IPS-18a (cell line): ENCODE results near the gene TMEM30B.
"Not testable (repeated sequence)": the region's sequence is repeated elsewhere in the genome, so short reads cannot be mapped to it uniquely, and the experiment has no call there.

Experiments
- H3K27ac ChIP-seq: one replicate; pipeline ENCODE4 v1.5.1; 2013; ENCODE audit warnings: low read length
- H3K27me3 ChIP-seq: one replicate; pipeline ENCODE4 v1.6.1; 2013; ENCODE audit warnings: mild to moderate bottlenecking, low read length; ENCODE audit not compliant: control insufficient read depth, insufficient read depth
- H3K36me3 ChIP-seq: one replicate; pipeline ENCODE4 v1.6.1; 2013; ENCODE audit warnings: low read depth, low read length; ENCODE audit not compliant: control insufficient read depth
- H3K4me1 ChIP-seq: one replicate; pipeline ENCODE4 v1.6.1; 2013; ENCODE audit warnings: low read depth, low read length; ENCODE audit not compliant: control insufficient read depth
- H3K4me3 ChIP-seq: one replicate; pipeline ENCODE4 v1.5.1; 2013; ENCODE audit warnings: low read length
- H3K9ac ChIP-seq: one replicate; pipeline ENCODE4 v1.6.1; 2013; ENCODE audit warnings: mild to moderate bottlenecking, low read length, moderate library complexity
- H3K9me3 ChIP-seq: one replicate; pipeline ENCODE4 v1.6.1; 2013; ENCODE audit warnings: low read depth, low read length; ENCODE audit not compliant: control insufficient read depth

TMEM30B gene

DNA sequence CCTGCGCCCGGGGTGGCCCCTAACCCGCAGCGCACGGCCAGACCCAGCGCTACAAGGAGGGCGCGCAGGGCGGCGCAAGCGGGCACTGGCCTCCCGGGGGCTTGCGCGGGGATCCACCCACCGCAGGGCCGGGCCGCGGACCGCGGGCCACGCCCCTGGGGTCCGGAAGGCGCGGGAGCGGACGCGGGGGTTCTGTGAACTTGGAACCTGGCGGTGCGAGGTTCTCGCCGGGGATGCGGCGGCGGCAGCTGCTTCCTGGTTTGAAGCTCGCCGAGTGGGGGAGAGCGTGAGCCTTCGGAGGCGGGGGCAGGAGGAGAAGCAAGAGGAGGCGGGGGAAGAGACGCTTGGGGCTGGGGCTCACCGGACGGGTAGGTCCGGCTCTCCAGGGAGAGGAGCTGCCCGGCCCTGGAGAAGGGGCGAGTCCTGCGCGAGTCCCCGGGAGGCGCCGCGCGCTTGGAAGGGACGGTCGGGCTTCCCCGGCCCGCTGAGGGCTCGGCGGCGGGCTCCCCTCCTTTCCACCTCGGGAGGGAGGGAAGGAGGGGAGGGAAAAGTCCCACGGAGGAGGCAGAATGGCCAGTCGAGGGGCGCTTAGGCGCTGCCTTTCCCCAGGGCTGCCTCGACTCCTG lies 40.4 kb upstream of the TMEM30B start, which contains the start of gene PRKCH:
Gene PRKCH (plus strand): TSS at position 195 of the 626 bp plus-strand sequence. CDS start 523 bp downstream, outside the sequence.
- Histone ChIP-seq H3K4me1 (peaks cover 7% of the 10 kb centered on the region), H3K27ac (no peak within 1 kb of the TSS), H3K27me3 (peaks cover 40% of the 10 kb centered on the region), H3K9ac (peak within 1 kb of the TSS; percentile 7), H3K4me3 (peak within 1 kb of the TSS; percentile 65), H3K36me3 (no peaks in the 10 kb centered on the region), H3K9me3 (no peaks in the 10 kb centered on the region)

DNA sequence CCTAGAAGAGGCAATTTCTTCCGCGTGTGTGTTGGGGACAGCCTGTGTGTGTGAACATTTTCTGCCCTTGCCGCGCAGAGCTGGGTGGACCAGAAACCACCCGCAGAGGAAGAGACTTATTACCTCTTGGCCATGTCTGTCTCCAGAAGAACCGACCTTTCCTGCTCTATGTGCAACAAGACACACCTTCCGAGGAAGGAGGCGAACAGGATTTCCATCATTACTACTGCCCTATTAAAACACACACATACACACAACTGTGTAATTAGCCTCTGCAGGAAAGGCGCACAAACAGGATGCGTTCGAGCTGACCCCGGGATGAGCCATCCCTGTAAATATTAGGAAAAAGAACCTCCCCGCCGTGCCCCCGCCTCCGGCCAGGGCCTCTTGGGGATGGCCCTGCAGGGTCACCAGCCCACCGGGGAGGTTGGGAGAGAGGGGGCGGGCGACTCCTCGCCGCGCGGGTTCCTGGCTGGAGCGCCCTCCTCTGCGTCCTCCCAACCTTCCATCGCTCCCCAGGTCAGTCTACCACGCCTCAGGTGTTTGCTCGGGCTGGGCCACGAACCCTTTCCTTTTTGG lies 39.8 kb upstream of the TMEM30B start:
- Histone ChIP-seq H3K9ac (no peak overlapping the region), H3K4me3 (peak overlapping the region; percentile 65), H3K4me1 (peaks cover 7% of the 10 kb centered on the region), H3K9me3 (no peaks in the 10 kb centered on the region), H3K27ac (no peak overlapping the region), H3K27me3 (peaks cover 40% of the 10 kb centered on the region), H3K36me3 (no peaks in the 10 kb centered on the region)

GRCh38 chr14:61320170-61320569 lies 39.0 kb upstream of the TMEM30B start:
- peaks cover 40% of the 10 kb centered on the region for H3K27me3 ChIP-seq
- H3K4me1 ChIP-seq, H3K9ac ChIP-seq, H3K27ac ChIP-seq, H3K9me3 ChIP-seq, H3K4me3 ChIP-seq, H3K36me3 ChIP-seq: not testable (repeated sequence)

DNA sequence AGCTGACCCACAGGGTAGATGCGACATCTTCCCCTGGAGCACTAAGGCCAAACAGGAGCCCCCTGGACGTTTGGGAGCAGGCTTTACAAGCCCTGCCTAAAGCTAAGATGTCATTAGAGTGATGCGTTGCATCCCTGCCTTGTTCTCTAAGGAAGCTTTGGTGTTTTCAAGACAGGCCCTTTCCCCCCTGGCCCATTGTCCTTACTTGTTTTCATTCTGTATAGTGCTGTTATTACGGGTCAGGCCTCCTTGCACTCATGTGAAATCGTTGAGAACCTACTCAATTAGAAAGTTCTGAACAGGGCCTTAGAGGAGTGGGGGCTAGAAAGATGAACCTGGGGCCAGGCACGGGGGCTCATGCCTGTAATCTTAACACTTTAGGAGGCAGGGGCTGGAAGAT lies 38.6 kb upstream of the TMEM30B start:
- Histone ChIP-seq H3K27ac (no peak overlapping the region), H3K4me3 (no peak overlapping the region), H3K36me3 (no peaks in the 10 kb centered on the region), H3K9me3 (no peaks in the 10 kb centered on the region), H3K27me3 (peaks cover 40% of the 10 kb centered on the region), H3K9ac (no peak overlapping the region), H3K4me1 (peaks cover 7% of the 10 kb centered on the region)

GRCh38 chr14:61319086-61319485 lies 37.9 kb upstream of the TMEM30B start:
- H3K4me1 ChIP-seq = peaks cover 7% of the 10 kb centered on the region
- no peak overlapping the region for H3K4me3 ChIP-seq
- no peaks in the 10 kb centered on the region for H3K36me3 ChIP-seq
- H3K27me3 ChIP-seq = peaks cover 38% of the 10 kb centered on the region
- H3K9me3 ChIP-seq = no peaks in the 10 kb centered on the region
- no peak overlapping the region for H3K9ac ChIP-seq
- H3K27ac ChIP-seq = no peak overlapping the region

DNA sequence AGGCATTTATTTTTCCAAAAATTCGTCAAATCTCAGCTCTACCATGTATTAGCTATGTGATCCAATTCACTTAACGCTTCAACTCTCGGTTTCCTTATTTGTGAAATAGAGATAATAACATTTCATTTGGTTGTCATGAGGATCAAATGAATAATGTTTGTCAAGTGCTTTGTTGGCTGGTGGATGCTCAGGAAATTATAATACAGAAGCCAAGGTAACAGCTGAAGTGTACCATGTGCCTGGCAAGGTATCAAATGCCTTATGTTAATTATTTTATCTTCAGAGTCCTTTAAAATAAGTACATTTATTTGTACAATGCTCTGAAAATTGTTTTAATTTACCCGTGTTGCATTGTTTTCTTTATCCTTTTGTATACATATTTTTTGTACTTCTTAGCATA lies 34.2 kb upstream of the TMEM30B start:
- Histone ChIP-seq H3K4me3 (no peak overlapping the region), H3K27me3 (peaks cover under 1% of the 10 kb centered on the region), H3K9me3 (peaks cover 4% of the 10 kb centered on the region), H3K36me3 (no peaks in the 10 kb centered on the region), H3K4me1 (no peaks in the 10 kb centered on the region), H3K27ac (no peak overlapping the region), H3K9ac (no peak overlapping the region)

GRCh38 chr14:61308701-61309100 lies 27.6 kb upstream of the TMEM30B start:
- H3K27ac ChIP-seq = not testable (repeated sequence)

GRCh38 chr14:61308198-61308597 lies 27.1 kb upstream of the TMEM30B start:
- no peak overlapping the region for H3K9ac ChIP-seq
- H3K4me3 ChIP-seq = no peak overlapping the region
- H3K9me3 ChIP-seq = no peaks in the 10 kb centered on the region
- no peaks in the 10 kb centered on the region for H3K27me3 ChIP-seq
- no peaks in the 10 kb centered on the region for H3K4me1 ChIP-seq
- H3K36me3 ChIP-seq = no peaks in the 10 kb centered on the region
- no peak overlapping the region for H3K27ac ChIP-seq

More at GRCh38 chr14:61308701-61309100, 27.6 kb upstream of the TMEM30B start:
- H3K36me3 ChIP-seq, H3K4me3 ChIP-seq, H3K9me3 ChIP-seq, H3K9ac ChIP-seq, H3K4me1 ChIP-seq, H3K27me3 ChIP-seq: not testable (repeated sequence)

GRCh38 chr14:61304688-61305087 lies 23.6 kb upstream of the TMEM30B start:
- Histone ChIP-seq H3K9ac (no peak overlapping the region), H3K36me3 (no peaks in the 10 kb centered on the region), H3K27ac (no peak overlapping the region), H3K4me1 (peaks cover 14% of the 10 kb centered on the region), H3K27me3 (no peaks in the 10 kb centered on the region), H3K9me3 (no peaks in the 10 kb centered on the region), H3K4me3 (no peak overlapping the region)

DNA sequence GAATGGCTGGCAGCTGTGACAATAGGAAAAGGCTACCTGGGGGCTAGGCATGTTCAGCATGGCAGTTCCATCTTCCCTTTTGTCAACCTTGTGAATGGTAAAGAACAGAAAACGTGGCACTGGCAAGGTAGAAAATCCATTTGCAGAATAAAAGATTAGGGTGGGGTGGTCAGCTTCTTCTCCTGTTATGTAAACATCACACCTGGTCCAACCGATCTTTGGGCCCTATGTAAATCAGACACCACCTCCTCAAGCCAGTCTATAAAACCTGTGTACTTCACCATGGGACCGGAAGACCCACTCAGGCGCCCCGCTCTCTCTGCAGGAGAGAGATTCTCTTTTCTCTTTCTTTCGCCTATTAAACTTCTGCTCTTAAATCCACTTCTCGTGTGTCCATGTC lies 19.6 kb upstream of the TMEM30B start:
- Histone ChIP-seq H3K27ac (no peak overlapping the region), H3K27me3 (no peaks in the 10 kb centered on the region), H3K36me3 (no peaks in the 10 kb centered on the region), H3K4me3 (peak overlapping the region; percentile 25), H3K4me1 (peaks cover 21% of the 10 kb centered on the region), H3K9me3 (no peaks in the 10 kb centered on the region), H3K9ac (no peak overlapping the region)

- no peak overlapping the region for H3K27ac ChIP-seq
- H3K9ac ChIP-seq = no peak overlapping the region
- no peaks in the 10 kb centered on the region for H3K9me3 ChIP-seq
- no peak overlapping the region for H3K4me3 ChIP-seq
- H3K4me1 ChIP-seq = peaks cover 21% of the 10 kb centered on the region
- no peaks in the 10 kb centered on the region for H3K27me3 ChIP-seq
- H3K36me3 ChIP-seq = no peaks in the 10 kb centered on the region
Observed at GRCh38 chr14:61300209-61300608, 19.1 kb upstream of the TMEM30B start.

GRCh38 chr14:61298824-61299223 lies 17.7 kb upstream of the TMEM30B start:
- Histone ChIP-seq H3K9me3 (no peaks in the 10 kb centered on the region), H3K27me3 (no peaks in the 10 kb centered on the region), H3K4me3 (no peak overlapping the region), H3K27ac (no peak overlapping the region), H3K9ac (no peak overlapping the region), H3K4me1 (peaks cover 21% of the 10 kb centered on the region), H3K36me3 (no peaks in the 10 kb centered on the region)
